Immature natural killer cell (primary cell): ENCODE results near the gene ZNF714. TPM values are rescaled to one million over a fixed set of nuclear protein-coding genes. Genes with fewer than 3 reads are reported as not detected.

Experiments
- DNase-seq, 3 donors: peaks; one replicate each; pipeline ENCODE4 v3.0.0; 2022; ENCODE audit warnings: mixed read lengths in 1 of 3
- H3K27ac Mint-ChIP-seq, 6 donors: one replicate each; pipeline ENCODE4 v1.8.0; 2020; ENCODE audit warnings: mixed read lengths in 6 of 6, mild to moderate bottlenecking in 5 of 6, inconsistent platforms in 4 of 6, moderate library complexity in 3 of 6
- H3K27me3 Mint-ChIP-seq, 3 donors: one replicate each; pipeline ENCODE4 v1.8.0; 2020 to 2021; ENCODE audit warnings: low read depth in 3 of 3, mild to moderate bottlenecking in 3 of 3, mixed read lengths in 3 of 3, moderate library complexity in 3 of 3, inconsistent platforms in 1 of 3
- H3K36me3 Mint-ChIP-seq, 3 donors: one replicate each; pipeline ENCODE4 v1.8.0; 2020; ENCODE audit warnings: mixed read lengths in 3 of 3, inconsistent platforms in 2 of 3, mild to moderate bottlenecking in 2 of 3
- H3K4me1 Mint-ChIP-seq, 2 donors: one replicate each; pipeline ENCODE4 v1.8.0; 2020; ENCODE audit warnings: inconsistent platforms in 2 of 2, mild to moderate bottlenecking in 2 of 2, mixed read lengths in 2 of 2, moderate library complexity in 1 of 2
- H3K4me3 Mint-ChIP-seq, 5 donors: one replicate each; pipeline ENCODE4 v1.8.0; 2020; ENCODE audit warnings: mild to moderate bottlenecking in 5 of 5, mixed read lengths in 5 of 5, inconsistent platforms in 3 of 5, moderate library complexity in 3 of 5
- H3K9me3 Mint-ChIP-seq, 6 donors: one replicate each; pipeline ENCODE4 v1.8.0; 2020; ENCODE audit warnings: mild to moderate bottlenecking in 6 of 6, mixed read lengths in 6 of 6, inconsistent platforms in 4 of 6, moderate library complexity in 3 of 6
- polyA plus RNA-seq, 3 donors: library from polyadenylated mRNA; unstranded; fragments of 300-500 nt; fragmentation: Illumina TruSeq; gene quantifications; one replicate each; pipeline ENCODE4 v1.2.3, GENCODE V29; 2021

ZNF714 gene
- polyA plus RNA-seq, 3 donors from 2014 or later = 2.1 to 7.0 (median 4.1) TPM

- Mint-ChIP-seq H3K4me1 (peaks cover 29 to 52% of the 10 kb centered on the region in 2 donors), H3K9me3 (no peaks in the 10 kb centered on the region), H3K4me3 (peak within 1 kb of the TSS; percentile 95 to 98 (median 97)), H3K36me3 (peaks cover 18 to 29% (median 18%) of the 10 kb centered on the region in 3 donors), H3K27ac (peak within 1 kb of the TSS; percentile 95 to 98 (median 96)), H3K27me3 (peaks cover 2 to 10% (median 10%) of the 10 kb centered on the region in 3 donors)
- peak; percentile 89 to 91 (median 90) for DNase-seq
Measured at GRCh38 chr19:21141787-21142464, 59.9 kb downstream of the ZNF714 start, which contains the start of gene ZNF431. TSS of gene ZNF431 (plus strand) at chr19:21142040. CDS start at chr19:21142184, 144 bp downstream.

DNA sequence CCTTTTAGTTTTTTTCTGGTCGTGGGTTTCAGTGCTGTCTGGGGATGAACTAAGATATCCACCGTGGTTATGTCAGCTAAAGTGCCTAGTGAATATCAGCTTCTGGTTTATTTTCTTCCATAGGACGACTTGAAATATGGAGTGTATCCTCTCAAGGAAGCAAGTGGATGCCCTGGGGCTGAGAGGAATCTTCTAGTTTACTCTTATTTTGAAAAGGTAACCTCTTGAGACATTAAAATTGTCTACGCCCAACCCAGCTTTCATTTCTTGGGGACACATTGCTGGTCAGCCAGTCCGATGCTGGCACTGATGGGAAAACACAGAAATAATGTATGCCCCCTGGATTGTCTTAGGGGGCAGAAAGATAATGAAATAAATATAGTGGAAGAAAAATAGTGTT, 61.4 kb downstream of the ZNF714 start:
- peaks cover 18 to 38% (median 18%) of the 10 kb centered on the region in 3 donors for H3K36me3 Mint-ChIP-seq
- H3K9me3 Mint-ChIP-seq = no peaks in the 10 kb centered on the region
- DNase-seq = no peak
- H3K27ac Mint-ChIP-seq = peak overlapping the region in 5 of 6 donors; percentile 40 to 96 (median 72)
- peaks cover 2 to 10% (median 10%) of the 10 kb centered on the region in 3 donors for H3K27me3 Mint-ChIP-seq
- H3K4me1 Mint-ChIP-seq = peaks cover 30 to 59% of the 10 kb centered on the region in 2 donors
- H3K4me3 Mint-ChIP-seq = peak overlapping the region; percentile 62 to 98 (median 95)

- Mint-ChIP-seq H3K9me3 (no peaks in the 10 kb centered on the region), H3K4me1 (peaks cover 32 to 63% of the 10 kb centered on the region in 2 donors), H3K27me3 (peaks cover 2 to 10% (median 10%) of the 10 kb centered on the region in 3 donors), H3K27ac (peak overlapping the region in 3 of 6 donors; percentile 34 to 76 (median 53)), H3K36me3 (peaks cover 19 to 42% (median 22%) of the 10 kb centered on the region in 3 donors), H3K4me3 (no peak overlapping the region)
- DNase-seq = no peak
Measured at GRCh38 chr19:21143854-21144253, 61.9 kb downstream of the ZNF714 start.

GRCh38 chr19:21147540-21147939, 65.5 kb downstream of the ZNF714 start:
- no peak overlapping the region for H3K4me3 Mint-ChIP-seq

GRCh38 chr19:21148681-21149080, 66.7 kb downstream of the ZNF714 start:
- Mint-ChIP-seq H3K4me3 (no peak overlapping the region), H3K27ac (peak overlapping the region in 1 of 6 donors; percentile 10), H3K9me3 (no peaks in the 10 kb centered on the region), H3K27me3 (peaks cover 0 to 5% (median 0%) of the 10 kb centered on the region in 3 donors), H3K36me3 (peaks cover 26 to 55% (median 32%) of the 10 kb centered on the region in 3 donors), H3K4me1 (peaks cover 29 to 82% of the 10 kb centered on the region in 2 donors)
- no peak for DNase-seq

More at GRCh38 chr19:21147540-21147939, 65.5 kb downstream of the ZNF714 start:
- Mint-ChIP-seq H3K4me1 (peaks cover 39 to 85% of the 10 kb centered on the region in 2 donors), H3K36me3 (peaks cover 31 to 60% (median 32%) of the 10 kb centered on the region in 3 donors), H3K9me3 (no peaks in the 10 kb centered on the region), H3K27me3 (peaks cover 0 to 5% (median 2%) of the 10 kb centered on the region in 3 donors), H3K27ac (peak overlapping the region in 2 of 6 donors; percentile 21 to 42)
- no peak for DNase-seq

DNA sequence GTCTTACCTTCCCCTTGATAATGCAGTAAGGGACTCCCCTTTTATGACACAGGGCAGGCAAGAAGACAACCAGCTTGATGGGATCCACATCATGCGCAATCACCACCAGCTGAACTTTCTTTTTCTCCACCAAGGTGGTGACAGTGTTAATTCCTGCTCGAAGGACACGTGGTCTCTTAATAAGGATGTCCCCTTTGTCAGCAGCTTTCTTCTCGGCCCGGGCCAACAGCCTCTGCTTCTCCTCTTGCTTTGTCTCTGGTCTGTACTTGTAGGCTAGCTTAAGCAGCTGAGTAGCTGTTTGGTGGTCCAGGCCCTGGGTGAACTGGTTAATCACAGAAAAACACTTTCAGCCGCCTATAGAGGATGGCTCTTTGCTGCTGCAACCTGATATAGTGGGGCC, 67.9 kb downstream of the ZNF714 start:
- Mint-ChIP-seq H3K36me3 (peaks cover 25 to 46% (median 27%) of the 10 kb centered on the region in 3 donors), H3K4me3 (no peak overlapping the region), H3K4me1 (peaks cover 30 to 73% of the 10 kb centered on the region in 2 donors), H3K9me3 (no peaks in the 10 kb centered on the region), H3K27ac (peak overlapping the region in 1 of 6 donors; percentile 50), H3K27me3 (peaks cover 0 to 5% (median 0%) of the 10 kb centered on the region in 3 donors)
- no peak for DNase-seq

GRCh38 chr19:21151460-21151859, 69.5 kb downstream of the ZNF714 start:
- Mint-ChIP-seq H3K27ac (peak overlapping the region in 1 of 6 donors; percentile 39), H3K9me3 (peaks cover 0 to 4% (median 0%) of the 10 kb centered on the region in 6 donors), H3K4me1 (peaks cover 35 to 71% of the 10 kb centered on the region in 2 donors), H3K4me3 (no peak overlapping the region), H3K36me3 (peaks cover 19 to 45% (median 29%) of the 10 kb centered on the region in 3 donors), H3K27me3 (no peaks in the 10 kb centered on the region)
- no peak for DNase-seq

DNA sequence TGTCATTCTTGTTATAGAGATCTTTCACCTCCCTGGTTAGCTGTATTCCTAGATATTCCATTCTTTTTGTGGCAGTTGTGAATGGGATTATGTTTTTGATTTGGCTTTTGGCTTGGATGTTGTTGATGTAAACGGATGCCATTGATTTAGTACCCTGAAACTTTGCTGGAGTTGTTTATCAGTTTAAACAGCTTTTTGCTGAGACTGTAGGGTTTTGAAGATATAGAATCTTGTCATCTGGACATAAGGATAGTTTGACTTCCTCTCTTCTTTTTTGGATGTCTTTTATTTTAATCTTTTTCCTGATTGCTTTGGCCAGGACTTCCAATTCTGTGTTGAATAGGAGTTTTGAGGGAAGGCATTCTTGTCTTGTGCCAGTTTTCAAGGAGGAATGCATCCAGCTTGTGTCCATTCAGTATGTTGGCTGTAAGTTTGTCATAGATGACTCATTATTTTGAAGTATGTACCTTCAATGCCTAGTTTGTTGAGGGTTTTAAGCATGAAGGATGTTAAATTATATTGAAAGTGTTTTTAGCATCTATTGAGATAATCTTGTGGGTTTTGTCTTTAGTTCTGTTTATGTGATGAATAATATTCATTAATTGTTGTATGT, 76.6 kb downstream of the ZNF714 start:
- peaks cover 0 to 4% (median 0%) of the 10 kb centered on the region in 6 donors for H3K9me3 Mint-ChIP-seq
- H3K4me1 Mint-ChIP-seq = peaks cover 33 to 70% of the 10 kb centered on the region in 2 donors
- H3K27me3 Mint-ChIP-seq = no peaks in the 10 kb centered on the region
- H3K27ac Mint-ChIP-seq = peak overlapping the region in 3 of 6 donors; percentile 4 to 46 (median 35)
- no peak for DNase-seq
- no peak overlapping the region for H3K4me3 Mint-ChIP-seq
- H3K36me3 Mint-ChIP-seq = peaks cover 3 to 25% (median 15%) of the 10 kb centered on the region in 3 donors

DNA sequence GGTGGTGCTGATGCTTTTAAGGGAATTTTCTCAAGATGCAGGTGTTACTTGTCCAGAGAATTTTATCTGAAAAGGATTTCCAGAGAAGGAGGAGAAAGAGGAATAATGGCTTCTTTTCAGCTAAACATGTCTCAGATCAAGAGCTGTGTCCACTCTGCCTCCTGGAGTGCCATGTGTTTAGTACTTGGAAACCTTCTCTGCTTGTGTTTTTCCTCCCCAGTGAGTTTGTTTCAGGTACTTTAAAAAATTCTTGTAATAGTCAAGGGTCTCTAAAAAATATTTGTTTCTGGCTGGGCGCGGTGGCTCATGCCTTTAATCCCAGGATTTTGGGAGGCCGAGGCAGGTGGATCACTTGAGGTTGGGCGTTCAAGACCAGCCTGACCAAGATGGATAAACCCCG, 82.5 kb downstream of the ZNF714 start:
- Mint-ChIP-seq H3K9me3 (peaks cover 0 to 2% (median 0%) of the 10 kb centered on the region in 6 donors), H3K27me3 (peaks cover 0 to 2% (median 0%) of the 10 kb centered on the region in 3 donors), H3K4me1 (peaks cover 26 to 58% of the 10 kb centered on the region in 2 donors), H3K27ac (peak overlapping the region in 2 of 6 donors; percentile 1 to 8), H3K36me3 (peaks cover under 1 to 20% (median 19%) of the 10 kb centered on the region in 3 donors), H3K4me3 (no peak overlapping the region)
- no peak for DNase-seq

DNA sequence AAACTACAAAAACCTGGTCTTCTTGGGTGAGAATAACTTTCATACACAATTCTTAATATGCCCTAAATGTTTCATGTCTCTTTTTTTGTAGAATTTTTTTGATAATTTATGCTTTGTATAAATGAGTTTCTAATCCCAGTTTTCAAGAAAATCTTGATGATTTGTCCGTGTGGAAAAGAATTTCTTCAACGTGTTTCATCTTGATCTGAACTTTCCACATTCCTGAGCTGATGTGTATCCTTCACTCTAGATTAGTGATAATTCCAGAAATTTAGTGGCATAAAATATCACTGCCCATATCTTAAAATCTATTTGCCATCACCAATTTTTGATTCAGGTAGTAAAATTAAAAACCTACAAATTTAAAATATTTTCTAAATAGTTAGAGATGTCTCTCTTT, 84.4 kb downstream of the ZNF714 start:
- Mint-ChIP-seq H3K27ac (peak overlapping the region in 2 of 6 donors; percentile 17 to 19), H3K36me3 (peaks cover 14 to 30% (median 26%) of the 10 kb centered on the region in 3 donors), H3K9me3 (peaks cover 0 to 2% (median 0%) of the 10 kb centered on the region in 6 donors), H3K27me3 (peaks cover 0 to 2% (median 0%) of the 10 kb centered on the region in 3 donors), H3K4me3 (no peak overlapping the region), H3K4me1 (peaks cover 18 to 47% of the 10 kb centered on the region in 2 donors)
- DNase-seq = no peak

Other genes with a start within 250 kb of the ZNF714 start
- gene ZNF85, start 159.0 kb upstream of the ZNF714 start, polyA plus RNA-seq = 1 to 10 TPM; 1.7 to 7.5 (median 5.8) TPM
- gene ZNF430, start 61.5 kb upstream of the ZNF714 start, polyA plus RNA-seq = 10 to 100 TPM; 11.7 to 38.7 (median 23.1) TPM
- gene ZNF431, start 59.8 kb downstream of the ZNF714 start, polyA plus RNA-seq = 10 to 100 TPM in 1 of 3 donors, 1 to 10 TPM in 2; 6.3 to 12.7 (median 7.6) TPM
- gene ZNF708, start 247.2 kb downstream of the ZNF714 start, polyA plus RNA-seq = 1 to 10 TPM; 4.7 to 8.7 (median 8.0) TPM